NCI-H748 (cell line): ENCODE results near the gene ADAMTS3.
A peak's percentile ranks its signal among the peaks of the same experiment; 100 is the strongest.

Experiments
- DNase-seq: peaks from one replicate; lab custom pipeline; 2025; ENCODE audit not compliant: unreplicated experiment; lab: John Stamatoyannopoulos, UW

The ADAMTS3 gene

DNA sequence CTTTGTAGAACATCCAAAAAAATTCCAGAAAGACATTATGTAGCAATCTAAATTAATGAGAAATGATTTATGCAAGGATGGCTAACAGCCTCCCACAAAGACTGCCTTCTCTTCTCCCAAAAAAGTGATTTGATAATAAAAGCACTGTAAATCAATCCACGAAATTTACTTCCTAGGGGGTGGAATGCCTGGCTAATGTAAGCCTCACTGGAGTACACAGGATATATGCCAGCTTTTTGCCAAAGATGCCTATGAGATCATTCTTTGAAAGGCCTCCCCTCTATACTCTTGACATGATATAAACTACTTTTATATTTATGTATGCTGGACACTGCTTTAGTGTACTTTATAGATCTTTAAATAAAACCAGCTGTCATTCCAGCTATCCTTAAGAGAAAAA, 211.1 kb downstream of the ADAMTS3 start:
- DNase-seq = no peak

GRCh38 chr4:72352711-72353110, 216.3 kb downstream of the ADAMTS3 start:
- no peak for DNase-seq

DNA sequence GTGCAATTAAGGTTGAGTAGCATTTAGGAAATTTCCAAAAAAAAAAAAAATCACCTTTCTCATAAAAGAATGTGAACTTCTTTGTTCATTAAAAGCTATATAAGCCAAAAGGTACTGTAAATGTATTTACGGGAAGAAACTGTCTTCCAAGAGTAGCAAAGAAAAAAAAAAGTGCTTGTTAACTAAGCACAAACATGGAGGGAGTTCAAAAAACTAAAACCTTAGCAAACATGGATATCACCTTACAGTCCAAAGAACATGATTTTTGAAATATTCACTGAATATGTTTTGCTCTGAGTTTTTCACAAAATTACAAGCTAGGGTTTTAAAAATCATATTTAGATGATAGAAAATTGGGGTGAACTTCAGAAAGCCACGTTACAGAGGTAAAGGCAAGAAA, 217.5 kb downstream of the ADAMTS3 start:
- no peak for DNase-seq

- DNase-seq = no peak
These were observed 220.3 kb downstream of the ADAMTS3 start for GRCh38 chr4:72348701-72349100.

DNA sequence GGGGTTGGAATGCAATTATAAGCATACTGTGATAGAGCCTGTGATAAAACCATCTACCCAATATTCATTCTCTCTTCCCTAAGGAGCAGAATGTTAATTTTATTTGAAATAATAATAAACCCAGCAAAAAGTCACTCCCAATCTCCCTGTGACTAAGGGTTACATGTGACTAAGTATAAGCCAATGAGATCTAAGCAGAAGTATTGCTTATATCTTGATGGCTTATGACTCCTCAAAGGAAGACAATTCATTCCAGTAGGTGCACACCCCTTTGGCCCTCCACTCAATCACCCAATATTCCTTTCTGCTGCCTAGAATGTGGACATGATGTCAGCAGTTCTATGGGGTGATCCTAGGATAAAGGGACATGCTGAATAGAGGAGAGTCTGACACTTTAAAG, 224.6 kb downstream of the ADAMTS3 start:
- DNase-seq = no peak

GRCh38 chr4:72341432-72341820, 227.6 kb downstream of the ADAMTS3 start:
- no peak for DNase-seq

GRCh38 chr4:72340803-72341431, 228.1 kb downstream of the ADAMTS3 start:
- DNase-seq = no peak

- DNase-seq = no peak
These were observed 231.0 kb downstream of the ADAMTS3 start for GRCh38 chr4:72338060-72338459.

GRCh38 chr4:72330381-72330780, 238.6 kb downstream of the ADAMTS3 start:
- no peak for DNase-seq

- DNase-seq = peak; percentile 38
These were observed 242.1 kb downstream of the ADAMTS3 start for GRCh38 chr4:72326692-72327632.

DNA sequence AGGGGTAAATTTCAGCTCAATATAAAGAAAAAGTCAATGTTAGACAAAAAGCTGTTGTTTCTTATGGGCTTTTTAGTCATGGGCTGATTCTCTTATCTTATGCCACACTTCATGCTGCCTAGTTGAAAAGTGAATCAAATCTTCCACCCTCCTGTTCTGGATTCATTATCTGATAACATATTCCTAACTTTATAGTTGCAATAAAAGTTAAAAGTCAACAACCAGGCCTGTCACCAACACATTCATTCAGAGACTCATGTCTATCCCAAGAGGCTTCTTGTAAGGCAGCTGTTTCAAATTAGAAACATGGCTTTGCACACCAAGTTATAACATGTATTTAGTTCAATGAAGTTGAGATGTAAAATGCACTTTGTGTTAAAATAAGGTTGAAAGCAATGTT, 243.8 kb downstream of the ADAMTS3 start:
- DNase-seq = no peak

DNA sequence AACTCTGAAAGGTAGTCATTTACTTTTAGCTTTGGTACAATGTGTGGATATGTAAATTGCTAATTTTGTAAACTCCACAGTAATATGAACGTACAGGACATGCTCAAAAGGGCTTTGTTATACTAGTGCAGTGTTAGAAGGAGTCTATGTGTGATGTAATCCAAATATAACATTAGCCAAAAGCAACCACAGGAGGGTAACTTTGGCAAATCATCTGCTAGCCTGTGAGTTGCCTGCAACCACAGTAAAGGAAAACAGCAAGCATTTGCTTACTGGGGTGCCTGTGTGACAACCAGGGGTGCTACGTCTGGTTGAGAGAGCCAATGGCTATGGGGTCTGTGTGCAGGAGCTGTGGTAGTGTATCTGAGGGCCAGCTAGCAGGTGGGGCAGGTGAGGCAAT, 245.8 kb downstream of the ADAMTS3 start:
- DNase-seq = no peak

GRCh38 chr4:72320223-72320948, 248.6 kb downstream of the ADAMTS3 start:
- DNase-seq = no peak

DNA sequence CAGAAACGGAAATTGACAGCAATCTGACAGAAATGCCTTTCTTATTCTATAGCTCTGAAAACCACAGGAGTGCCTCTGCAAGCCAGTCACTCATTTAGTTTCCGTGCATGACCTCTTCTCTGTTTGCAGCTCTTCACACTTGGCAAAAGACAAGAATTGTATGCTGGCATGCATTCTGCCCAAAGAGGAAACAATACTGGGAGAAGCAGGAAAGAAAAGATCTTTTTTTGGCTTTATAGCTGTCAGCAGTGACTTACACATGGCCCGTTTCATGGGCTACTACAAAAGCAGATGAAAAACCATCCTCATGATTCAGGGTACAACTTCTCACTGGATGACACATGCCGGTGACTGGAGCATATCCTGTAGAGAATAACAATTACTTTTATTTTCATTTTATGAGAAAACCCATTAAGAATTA, 249.4 kb downstream of the ADAMTS3 start:
- DNase-seq = no peak

DNA sequence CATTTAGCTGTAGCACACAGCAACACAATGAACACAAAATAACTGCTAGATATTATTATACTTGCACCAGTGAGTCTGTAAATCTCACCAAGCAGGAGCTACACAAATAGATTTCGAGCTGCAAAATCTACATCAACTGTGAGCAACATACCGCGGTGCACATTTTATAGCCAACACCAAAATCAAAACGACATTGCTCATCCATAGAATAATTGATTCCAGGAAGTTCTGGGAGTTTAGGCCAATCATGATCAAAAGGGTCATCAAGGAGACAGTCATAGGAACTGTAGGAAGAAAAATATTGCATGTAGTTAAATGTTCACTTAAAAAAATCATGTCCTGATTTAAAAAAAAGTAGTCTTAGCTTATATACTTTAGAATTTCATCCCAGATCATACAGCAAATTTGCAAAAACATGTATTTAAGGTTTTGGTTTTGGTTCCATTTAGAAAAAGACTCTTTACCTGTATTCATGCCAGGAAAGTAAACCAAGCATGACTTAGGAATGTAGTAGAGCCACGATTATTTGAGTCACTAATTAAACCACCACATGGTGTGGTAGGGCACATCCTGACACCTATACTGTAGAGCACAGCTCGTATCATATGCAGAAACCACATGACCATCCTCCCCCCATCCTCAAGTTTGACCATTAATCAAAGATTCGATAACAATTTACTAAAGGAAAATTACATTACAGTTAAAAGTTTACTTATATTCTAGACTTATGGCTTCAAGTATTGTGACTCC, 250.4 kb downstream of the ADAMTS3 start:
- DNase-seq = no peak

GRCh38 chr4:72314869-72315268, 254.2 kb downstream of the ADAMTS3 start:
- DNase-seq = no peak

GRCh38 chr4:72313121-72313520, 255.9 kb downstream of the ADAMTS3 start:
- DNase-seq = no peak

DNA sequence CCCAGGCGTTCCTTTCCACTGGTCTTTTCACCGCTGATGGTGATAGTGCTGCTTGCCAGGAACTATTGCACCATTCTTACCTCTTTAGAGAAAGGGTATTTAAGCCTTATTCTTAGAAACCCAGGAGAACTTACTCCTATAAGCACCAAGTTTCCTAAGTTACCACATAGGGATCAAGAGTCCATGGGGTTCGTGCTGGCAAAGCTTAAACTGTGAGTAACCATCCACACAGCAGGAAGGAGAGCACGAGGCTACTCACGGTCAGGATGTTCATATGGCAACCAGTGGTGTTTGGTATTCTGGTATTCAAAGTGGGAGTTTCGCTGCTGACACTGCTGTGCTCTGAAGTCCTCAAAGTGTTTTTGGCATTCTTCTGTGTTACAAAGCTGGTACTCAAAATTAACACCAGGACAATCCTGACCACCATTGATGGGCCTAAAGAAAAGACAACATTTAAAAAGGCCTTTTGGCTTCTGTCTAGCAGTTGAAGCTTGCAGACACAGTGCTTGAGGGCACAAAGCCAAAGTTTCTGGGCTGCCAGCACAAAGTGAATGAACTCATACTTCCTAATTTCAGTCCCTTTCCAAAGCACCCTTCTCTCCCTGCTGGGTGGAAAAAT, 256.9 kb downstream of the ADAMTS3 start:
- DNase-seq = no peak

GRCh38 chr4:72311291-72311690, 257.7 kb downstream of the ADAMTS3 start:
- DNase-seq = no peak

DNA sequence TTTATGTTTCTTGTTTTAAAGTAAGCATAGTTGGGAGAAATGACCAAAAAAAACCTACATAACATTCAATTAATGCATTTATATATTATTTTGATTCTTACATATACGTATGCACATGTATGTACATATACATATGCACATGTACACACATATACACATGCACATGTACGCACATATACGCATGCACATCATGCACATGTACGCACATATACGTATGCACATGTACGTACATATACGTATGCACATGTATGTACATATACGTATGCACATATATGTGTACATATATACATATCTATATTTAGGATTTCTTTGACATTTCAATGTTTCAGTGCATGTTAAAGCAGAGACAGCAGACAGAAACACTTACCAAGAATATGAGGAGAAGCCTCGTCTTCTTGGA, 263.4 kb downstream of the ADAMTS3 start:
- DNase-seq = no peak

DNA sequence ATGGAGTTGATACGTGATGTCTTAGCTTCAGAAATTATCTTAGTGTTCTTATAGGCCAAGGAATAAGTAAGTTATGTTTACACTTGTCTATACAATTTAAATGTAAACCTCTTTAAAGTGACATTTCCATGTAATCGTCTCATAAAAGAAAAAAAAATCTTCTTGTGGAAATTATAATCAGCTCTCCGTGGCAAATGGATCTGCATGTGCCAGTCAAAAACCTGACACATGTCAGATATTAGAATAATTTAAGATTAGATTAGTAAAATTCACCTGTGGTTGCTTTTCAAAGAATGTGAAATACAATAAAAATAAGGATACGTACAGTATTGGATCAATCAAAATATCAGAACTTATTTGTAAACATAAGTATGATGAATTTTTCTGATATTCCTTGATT, 263.9 kb downstream of the ADAMTS3 start:
- DNase-seq = no peak
